Epithelial cell of esophagus (primary cell): ENCODE data around the gene FGGY.

Experiments
- DNase-seq: peaks from one replicate; pipeline ENCODE4 v3.0.0; 2010; ENCODE audit warnings: low read depth
- H3K4me3 ChIP-seq: 2 replicates; pipeline ENCODE4 v1.5.1; 2011; ENCODE audit warnings: mild to moderate bottlenecking, low read length, control low read depth
- CTCF ChIP-seq: IDR thresholded peaks from 2 replicates; pipeline ENCODE4 v1.5.1; 2011; ENCODE audit warnings: low read depth, mild to moderate bottlenecking, low read length, control low read depth, inconsistent platforms; ENCODE audit not compliant: insufficient read depth; ENCODE audit errors: missing control alignments

The FGGY gene

GRCh38 chr1:59307591-59307990 lies 10.7 kb downstream of the FGGY start:
- no peak for TF ChIP-seq CTCF
- H3K4me3 ChIP-seq, result no peak overlapping the region
- DNase-seq, result no peak

GRCh38 chr1:59308839-59309238 lies 11.9 kb downstream of the FGGY start:
- no peak for DNase-seq
- no peak overlapping the region for H3K4me3 ChIP-seq
- TF ChIP-seq CTCF, result no peak

- no peak overlapping the region for H3K4me3 ChIP-seq
- no peak for DNase-seq
- TF ChIP-seq CTCF, result no peak
These were observed 12.5 kb downstream of the FGGY start for GRCh38 chr1:59309392-59309791.

GRCh38 chr1:59309795-59310548 lies 13.1 kb downstream of the FGGY start:
- DNase-seq, result no peak
- TF ChIP-seq CTCF, result no peak
- no peak overlapping the region for H3K4me3 ChIP-seq

- TF ChIP-seq CTCF, result no peak
These were observed 13.8 kb downstream of the FGGY start for GRCh38 chr1:59310549-59311250.

GRCh38 chr1:59314776-59315528 lies 18.1 kb downstream of the FGGY start:
- no peak for DNase-seq
- no peak overlapping the region for H3K4me3 ChIP-seq
- TF ChIP-seq CTCF, result no peak

More at GRCh38 chr1:59310549-59311250, 13.8 kb downstream of the FGGY start:
- H3K4me3 ChIP-seq, result no peak overlapping the region
- DNase-seq, result no peak
